H1 (cell line): ENCODE data around the gene SLC10A6.

Experiments used
- CBX5 ChIP-seq: fragments of 300-800, 300-1000 bp; sonication (generic); IDR thresholded peaks from 2 replicates; pipeline ENCODE4 v1.7.1; 2016; ENCODE audit warnings: antibody characterized with exemption, low read length, low read depth
- POLR2A ChIP-seq, 2 experiments: IDR thresholded peaks; 1 replicate in 1 of 2; 2 replicates in 1 of 2; pipeline ENCODE4 v1.6.1; 2011; ENCODE audit warnings: low read depth in 2 of 2, low read length in 2 of 2, mild to moderate bottlenecking in 2 of 2; ENCODE audit errors: control extremely low read depth in 1 of 2
- POLR2AphosphoS5 ChIP-seq: IDR thresholded peaks from 2 replicates; pipeline ENCODE4 v1.6.1; 2011; ENCODE audit warnings: low read depth, low read length
- TCF12 ChIP-seq: IDR thresholded peaks from 2 replicates; pipeline ENCODE4 v1.6.1; 2011; ENCODE audit warnings: low read depth, mild to moderate bottlenecking, low read length

DNA sequence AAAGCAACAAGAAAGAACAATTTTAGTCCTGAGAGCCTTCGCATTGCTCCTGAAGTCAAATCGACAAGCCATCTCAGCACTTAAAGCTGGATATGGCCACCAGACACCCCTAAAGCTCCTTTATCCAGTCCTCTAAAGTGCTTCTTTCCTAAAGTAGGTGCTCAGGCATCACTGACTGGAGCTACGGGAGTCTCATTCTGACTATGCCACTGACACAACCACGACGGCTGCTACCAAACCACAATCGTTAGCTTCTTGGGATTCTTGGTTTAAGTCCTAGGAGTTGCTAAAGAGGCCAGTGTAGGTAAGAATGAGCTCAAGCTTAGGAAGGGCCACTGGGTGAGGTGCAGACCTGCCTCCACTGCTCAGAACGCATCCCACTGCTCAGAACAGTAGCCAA, 1.0 kb downstream of the SLC10A6 start:
- no peak for TF ChIP-seq POLR2A (IDR thresholded peaks at IDR 0.05; ENCODE audit: control extremely low read depth in 1 of 2, low read depth in 2 of 2, low read length in 2 of 2)
- TF ChIP-seq CBX5: no peak
- TF ChIP-seq POLR2AphosphoS5: no peak
- no peak for TF ChIP-seq TCF12
